Epithelial cell of proximal tubule (primary cell): ENCODE data around the gene TBCB. TPM values are rescaled to one million over a fixed set of nuclear protein-coding genes. Genes with fewer than 3 reads are reported as not detected.
"Not testable (repeated sequence)": the region's sequence is repeated elsewhere in the genome, so short reads cannot be mapped to it uniquely, and the experiment has no call there.

Experiments used
- DNase-seq: peaks from one replicate; pipeline ENCODE4 v3.0.0-alpha.2; 2011; ENCODE audit warnings: low read depth
- H3K4me3 ChIP-seq: 2 replicates; pipeline ENCODE4 v1.5.1; 2011; ENCODE audit warnings: low read depth, mild to moderate bottlenecking, low read length
- total RNA-seq: library from RNA; depleted of rRNA; stranded (reverse); fragments of >200 nt; gene quantifications from 2 replicates; pipeline ENCODE4 v1.2.3, GENCODE V29; 2015
- TF ChIP-seq, protein P1 (sequence below): conservative IDR thresholded peaks from 2 replicates; pipeline ENCODE4 v1.5.1; 2012; ENCODE audit warnings: low read depth, mild to moderate bottlenecking, low read length

TBCB gene, protein sequence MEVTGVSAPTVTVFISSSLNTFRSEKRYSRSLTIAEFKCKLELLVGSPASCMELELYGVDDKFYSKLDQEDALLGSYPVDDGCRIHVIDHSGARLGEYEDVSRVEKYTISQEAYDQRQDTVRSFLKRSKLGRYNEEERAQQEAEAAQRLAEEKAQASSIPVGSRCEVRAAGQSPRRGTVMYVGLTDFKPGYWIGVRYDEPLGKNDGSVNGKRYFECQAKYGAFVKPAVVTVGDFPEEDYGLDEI
- total RNA-seq = 280 and 410 TPM in 2 replicates

DNA sequence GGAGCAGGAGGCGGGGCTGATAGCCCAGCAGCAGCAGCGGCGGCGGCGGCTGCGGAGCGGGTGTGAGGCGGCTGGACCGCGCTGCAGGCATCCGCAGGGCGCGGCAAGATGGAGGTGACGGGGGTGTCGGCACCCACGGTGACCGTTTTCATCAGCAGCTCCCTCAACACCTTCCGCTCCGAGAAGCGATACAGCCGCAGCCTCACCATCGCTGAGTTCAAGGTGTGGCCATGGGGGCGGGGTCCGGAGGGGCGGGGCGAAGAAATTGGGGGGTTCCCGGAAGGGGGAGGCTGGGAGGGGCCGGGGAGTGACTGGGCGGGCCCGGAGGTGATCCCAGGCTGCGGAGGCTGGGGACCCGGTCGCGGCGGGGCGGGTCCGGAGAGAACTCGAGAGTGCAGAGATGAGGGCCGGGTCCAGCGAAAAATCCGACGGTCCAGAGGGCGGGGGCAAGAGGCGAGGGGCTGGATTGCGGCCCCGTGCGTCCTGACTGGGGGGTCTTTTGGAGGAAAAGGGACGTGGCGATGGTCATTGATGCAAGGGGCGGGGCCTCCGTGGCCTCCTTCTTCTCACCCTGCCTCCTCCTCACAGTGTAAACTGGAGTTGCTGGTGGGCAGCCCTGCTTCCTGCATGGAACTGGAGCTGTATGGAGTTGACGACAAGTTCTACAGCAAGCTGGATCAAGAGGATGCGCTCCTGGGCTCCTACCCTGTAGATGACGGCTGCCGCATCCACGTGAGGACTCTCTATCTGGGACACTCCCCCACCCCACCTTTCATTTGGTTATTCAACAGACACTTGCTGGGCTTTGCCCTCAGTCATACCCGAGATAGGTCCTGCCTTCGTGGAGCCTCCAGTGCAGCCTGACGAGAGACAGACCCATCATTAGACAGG lies at the start of gene TBCB:
Gene TBCB (plus strand): TSS at position 16 of the 891 bp plus-strand sequence. CDS start 93 bp downstream, at position 109.
- peak within 1 kb of the TSS; percentile 90 for H3K4me3 ChIP-seq
- DNase-seq = no peak
- TF ChIP-seq, protein P1, sequence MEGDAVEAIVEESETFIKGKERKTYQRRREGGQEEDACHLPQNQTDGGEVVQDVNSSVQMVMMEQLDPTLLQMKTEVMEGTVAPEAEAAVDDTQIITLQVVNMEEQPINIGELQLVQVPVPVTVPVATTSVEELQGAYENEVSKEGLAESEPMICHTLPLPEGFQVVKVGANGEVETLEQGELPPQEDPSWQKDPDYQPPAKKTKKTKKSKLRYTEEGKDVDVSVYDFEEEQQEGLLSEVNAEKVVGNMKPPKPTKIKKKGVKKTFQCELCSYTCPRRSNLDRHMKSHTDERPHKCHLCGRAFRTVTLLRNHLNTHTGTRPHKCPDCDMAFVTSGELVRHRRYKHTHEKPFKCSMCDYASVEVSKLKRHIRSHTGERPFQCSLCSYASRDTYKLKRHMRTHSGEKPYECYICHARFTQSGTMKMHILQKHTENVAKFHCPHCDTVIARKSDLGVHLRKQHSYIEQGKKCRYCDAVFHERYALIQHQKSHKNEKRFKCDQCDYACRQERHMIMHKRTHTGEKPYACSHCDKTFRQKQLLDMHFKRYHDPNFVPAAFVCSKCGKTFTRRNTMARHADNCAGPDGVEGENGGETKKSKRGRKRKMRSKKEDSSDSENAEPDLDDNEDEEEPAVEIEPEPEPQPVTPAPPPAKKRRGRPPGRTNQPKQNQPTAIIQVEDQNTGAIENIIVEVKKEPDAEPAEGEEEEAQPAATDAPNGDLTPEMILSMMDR = no peak

DNA sequence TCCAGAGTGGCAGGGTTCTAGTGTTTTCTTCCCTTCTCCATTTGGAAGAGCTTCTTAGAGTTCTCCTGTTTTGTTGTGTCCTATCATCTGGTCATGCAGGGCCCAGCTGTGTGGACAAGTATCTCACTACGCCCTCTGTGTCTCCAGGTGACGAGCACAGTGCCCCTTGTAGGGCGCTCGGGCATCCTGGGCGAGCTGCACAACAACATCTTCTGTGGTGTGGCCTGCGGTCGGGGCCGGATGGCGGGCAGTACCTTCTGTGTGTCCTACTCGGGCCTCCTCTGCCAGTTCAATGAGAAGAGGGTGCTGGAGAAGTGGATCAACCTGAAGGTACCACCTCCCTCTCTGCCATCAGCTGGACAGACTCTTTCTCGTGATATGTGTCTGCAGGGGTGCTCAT lies 47.6 kb upstream of the TBCB start:
- TF ChIP-seq, protein P1 = no peak

DNA sequence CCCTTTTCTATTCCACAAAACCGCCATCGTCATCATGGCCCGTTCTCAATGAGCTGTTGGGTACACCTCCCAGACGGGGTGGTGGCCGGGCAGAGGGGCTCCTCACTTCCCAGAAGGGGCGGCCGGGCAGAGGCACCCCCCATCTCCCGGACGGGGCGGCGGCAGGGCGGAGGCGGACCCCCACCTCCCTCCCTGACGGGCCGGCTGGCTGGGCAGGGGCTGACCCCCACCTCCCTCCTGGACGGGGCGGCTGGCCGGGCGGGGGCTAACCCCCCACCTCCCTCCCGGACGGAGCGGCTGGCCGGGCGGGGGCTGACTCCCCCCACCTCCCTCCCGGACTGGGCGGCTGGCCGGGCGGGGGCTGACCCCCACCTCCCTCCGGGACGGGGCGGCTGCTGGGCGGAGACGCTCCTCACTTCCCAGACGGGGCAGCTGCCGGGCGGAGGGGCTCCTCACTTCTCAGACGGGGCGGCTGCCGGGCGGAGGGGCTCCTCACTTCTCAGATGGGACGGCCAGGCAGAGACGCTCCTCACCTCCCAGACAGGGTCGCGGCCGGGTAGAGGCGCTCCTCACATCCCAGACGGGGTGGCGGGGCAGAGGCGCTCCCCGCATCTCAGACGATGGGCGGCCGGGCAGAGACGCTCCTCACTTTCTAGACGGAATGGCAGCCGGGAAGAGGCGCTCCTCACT lies 46.3 kb upstream of the TBCB start:
- not testable (repeated sequence) for DNase-seq, H3K4me3 ChIP-seq

More for the DNA sequence above, 47.6 kb upstream of the TBCB start:
- DNase-seq = no peak
- no peak overlapping the region for H3K4me3 ChIP-seq

DNA sequence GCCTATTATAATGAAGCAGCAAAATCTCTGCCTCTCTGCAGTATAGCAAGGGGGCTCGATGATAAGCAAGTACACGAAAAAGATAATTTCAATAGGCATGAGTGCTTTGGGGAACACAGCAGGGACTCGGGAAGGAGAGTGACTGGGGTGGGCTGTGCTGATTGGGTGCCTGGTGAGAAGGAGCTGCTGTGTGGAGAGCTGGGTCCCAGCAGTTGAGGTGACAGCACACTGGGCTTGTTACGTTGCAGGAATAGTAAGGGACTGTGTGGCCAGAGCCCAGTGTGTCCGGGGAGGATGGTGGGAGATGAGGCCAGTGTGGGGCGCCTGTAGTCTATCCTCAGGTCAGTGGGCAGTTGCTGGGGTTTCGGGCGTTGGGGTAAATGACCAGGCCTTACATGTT lies 43.2 kb upstream of the TBCB start:
- no peak for DNase-seq
- H3K4me3 ChIP-seq = no peak overlapping the region
- TF ChIP-seq, protein P1 = no peak

DNA sequence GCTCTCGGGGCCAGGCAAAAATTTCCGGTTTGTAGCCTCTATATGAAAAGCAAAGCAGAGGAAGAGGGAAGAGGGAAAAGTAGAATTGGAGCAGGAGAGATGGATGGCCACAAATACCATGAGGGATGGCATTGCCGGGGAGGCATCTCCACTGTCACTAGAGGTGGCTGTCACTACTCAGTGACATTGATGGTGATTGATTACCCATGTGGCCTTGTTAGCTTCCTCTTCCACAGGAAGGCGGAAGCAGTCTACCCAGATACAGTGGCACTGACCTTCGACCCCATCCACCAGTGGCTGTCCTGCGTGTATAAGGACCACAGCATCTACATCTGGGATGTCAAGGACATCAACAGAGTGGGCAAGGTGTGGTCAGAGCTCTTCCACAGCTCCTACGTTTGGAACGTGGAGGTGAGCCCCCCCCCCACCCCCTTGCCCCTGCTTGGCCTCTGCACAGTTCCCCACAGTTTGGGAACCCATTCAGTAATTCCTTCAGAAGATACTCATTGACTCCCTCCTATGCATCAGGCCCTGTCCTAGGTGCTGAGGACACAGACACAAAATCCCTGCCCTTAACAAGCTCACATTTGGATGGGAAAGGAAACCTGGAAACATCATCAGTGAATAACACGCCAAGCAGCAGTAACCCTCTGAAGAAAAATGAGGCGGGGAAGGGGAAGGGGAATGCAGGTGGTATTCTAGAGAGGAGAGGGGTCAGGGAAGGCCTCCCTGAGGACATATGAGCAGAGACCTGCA lies 42.0 kb upstream of the TBCB start:
- no peak for DNase-seq
- TF ChIP-seq, protein P1 = no peak

DNA sequence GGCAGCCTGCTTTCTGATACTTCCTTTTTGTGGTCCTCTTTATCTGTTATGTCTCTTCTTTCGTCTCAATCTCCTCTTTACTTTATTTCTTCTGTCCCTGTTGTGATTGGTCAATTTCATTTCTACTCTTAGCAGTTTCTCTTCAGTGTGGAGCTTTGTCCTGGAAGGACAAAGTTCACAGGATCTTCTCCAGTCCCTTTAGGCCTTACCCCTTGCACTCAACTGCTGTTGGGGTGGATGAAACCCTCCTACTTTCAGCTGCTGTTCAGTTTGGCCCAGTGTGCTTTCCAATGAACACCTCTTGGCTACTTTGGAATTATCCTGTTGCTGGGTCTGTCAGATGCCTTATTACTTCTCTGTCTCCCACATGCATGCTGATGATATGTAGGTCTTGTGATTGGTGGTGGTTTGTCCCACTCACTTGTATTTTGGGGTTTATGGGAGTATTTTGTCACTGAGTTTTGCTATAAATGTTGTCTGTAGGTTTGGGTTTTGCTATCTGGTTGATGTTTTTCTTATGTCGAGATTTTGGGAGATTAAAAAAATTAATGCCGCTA lies 35.8 kb upstream of the TBCB start:
- no peak overlapping the region for H3K4me3 ChIP-seq
- no peak for DNase-seq
- TF ChIP-seq, protein P1 = no peak

More for the DNA sequence above, 42.0 kb upstream of the TBCB start:
- no peak overlapping the region for H3K4me3 ChIP-seq
